Head of caudate nucleus (tissue), 42 donors: ENCODE measurements around the gene THSD4.

Experiments
- DNase-seq, 42 donors: peaks; one replicate each; pipeline versions ENCODE4 v3.0.0 to v3.0.0-alpha.2; 2020 to 2021; ENCODE audit warnings: mixed read lengths in 7 of 42
- intact Hi-C: fragments of 100-400 bp; cut with DNase I; formaldehyde crosslinking; loops from one replicate; pipeline ENCODE4 v1.15.0; 2022

The THSD4 gene

DNA sequence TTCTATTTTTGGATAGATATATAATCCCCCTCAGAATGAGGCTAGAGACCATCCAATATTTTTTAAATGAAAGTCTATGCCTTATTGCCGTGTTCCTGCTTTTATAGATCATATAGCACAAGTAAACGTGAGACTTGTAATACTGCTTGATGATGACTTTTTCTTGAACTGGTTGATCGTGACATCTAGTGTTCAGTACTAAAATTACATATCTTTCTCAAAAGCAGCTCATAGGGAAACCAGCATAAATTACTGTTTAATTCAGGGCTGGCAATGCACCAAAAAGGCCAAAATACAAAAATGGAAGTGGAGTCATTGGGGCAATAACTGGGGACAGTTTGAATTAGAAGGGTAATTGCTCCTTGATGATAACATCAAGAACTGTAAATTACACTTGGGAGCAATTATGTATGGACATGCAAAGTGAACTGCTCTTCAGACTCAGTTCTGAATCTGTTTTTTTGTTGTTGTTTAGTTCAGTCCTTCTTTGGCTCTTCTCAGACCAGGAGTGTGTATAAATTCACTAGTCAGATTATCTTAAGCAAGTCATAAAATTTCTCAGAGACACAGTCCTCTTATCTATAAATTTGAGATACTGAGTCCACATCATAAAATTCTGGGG is 325.3 kb downstream of the THSD4 start:
- intact Hi-C loops, result loop anchor here (10.0 kb wide), 3 partner anchors 294 to 714 kb away; partner anchors contain the start of gene THSD4
- no peak for DNase-seq

DNA sequence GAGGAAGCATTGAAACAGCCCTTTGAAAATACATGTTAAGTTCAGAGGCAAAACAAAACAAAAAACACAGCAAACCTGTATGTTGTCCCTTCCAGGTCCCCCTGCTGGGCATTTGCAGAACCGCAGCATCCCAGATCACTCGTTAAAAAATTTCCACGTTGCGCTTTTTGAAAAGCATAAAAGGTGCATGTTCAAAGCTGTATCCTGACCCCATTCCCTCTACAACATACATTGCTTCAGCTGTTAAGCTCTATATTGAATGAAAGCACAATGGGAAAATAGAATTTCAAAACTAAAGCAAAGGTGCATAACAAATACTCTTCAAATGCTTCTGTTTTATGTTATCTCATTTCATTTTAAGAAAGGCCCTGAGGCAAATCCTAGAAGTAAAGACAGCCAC is 328.3 kb downstream of the THSD4 start:
- intact Hi-C loops, result loop anchor here (10.0 kb wide), 3 partner anchors 291 to 711 kb away; partner anchors contain the start of gene THSD4

GRCh38 chr15:71444032-71444810 is 328.9 kb downstream of the THSD4 start:
- intact Hi-C loops, result loop anchor here (10.0 kb wide), 3 partner anchors 291 to 711 kb away; partner anchors contain the start of gene THSD4
- DNase-seq, result peak in 4 of 42 donors; percentile 19 to 32 (median 28)

More for the DNA sequence above, 328.3 kb downstream of the THSD4 start:
- DNase-seq, result peak in 33 of 42 donors; percentile 22 to 83 (median 53)

DNA sequence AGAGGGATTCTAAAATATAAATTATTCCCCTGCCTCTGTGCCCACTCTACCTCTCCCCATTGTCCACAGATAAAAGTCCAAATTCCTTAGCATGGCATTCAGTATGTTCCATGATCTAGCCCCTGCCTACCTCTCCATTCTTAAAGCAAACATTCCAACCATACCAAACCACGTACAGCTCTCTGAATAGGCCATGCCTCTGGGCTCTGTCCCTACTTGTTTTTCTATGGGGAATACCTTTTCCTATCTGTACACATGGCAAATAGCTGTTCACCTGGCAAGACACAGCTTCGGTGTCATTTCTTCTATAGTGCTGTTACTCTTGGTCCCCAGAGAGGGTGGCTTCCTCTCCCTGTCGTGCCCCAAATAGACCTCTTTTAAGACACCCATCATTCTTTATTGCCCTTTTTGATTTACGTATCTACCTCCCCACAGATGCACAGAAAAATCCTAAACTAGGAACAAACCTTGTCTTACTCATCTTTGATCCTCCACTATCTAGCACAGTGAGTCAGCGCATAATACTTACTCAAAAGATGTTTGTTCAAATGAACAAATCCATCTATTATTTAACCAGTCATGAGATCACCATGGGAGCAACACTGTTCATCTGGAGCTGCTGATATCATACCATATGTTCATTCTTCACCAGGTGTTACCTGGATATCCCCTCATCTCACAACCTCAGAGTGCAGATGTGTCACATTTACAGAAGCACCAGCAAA is 329.8 kb downstream of the THSD4 start:
- DNase-seq, result peak in 5 of 42 donors; percentile 4 to 33 (median 19)
- intact Hi-C loops, result loop anchor here (10.0 kb wide), 3 partner anchors 290 to 710 kb away; partner anchors contain the start of gene THSD4

- intact Hi-C loops, result loop anchor here (10.0 kb wide), 3 partner anchors 287 to 707 kb away; partner anchors contain the start of gene THSD4
- DNase-seq, result no peak
These were observed 332.3 kb downstream of the THSD4 start for GRCh38 chr15:71447328-71448250.

GRCh38 chr15:71448688-71449114 is 333.4 kb downstream of the THSD4 start:
- DNase-seq, result peak in 27 of 42 donors; percentile 13 to 80 (median 55)
- intact Hi-C loops, result loop anchor here (10.0 kb wide), 3 partner anchors 286 to 706 kb away; partner anchors contain the start of gene THSD4

- no peak for DNase-seq
- intact Hi-C loops, result loop anchor here (10.0 kb wide), 3 partner anchors 285 to 705 kb away; partner anchors contain the start of gene THSD4
These were observed 334.1 kb downstream of the THSD4 start for GRCh38 chr15:71449363-71449762.

GRCh38 chr15:71449956-71450355 is 334.7 kb downstream of the THSD4 start:
- intact Hi-C loops, result loop anchor here (5.0 to 10.0 kb wide), 4 partner anchors 202 to 705 kb away; partner anchors contain the start of gene THSD4
- no peak for DNase-seq

GRCh38 chr15:71451130-71451529 is 335.9 kb downstream of the THSD4 start:
- intact Hi-C loops, result loop anchor here (5.0 kb wide), 1 partner anchor 201 kb away; no protein-coding TSS in a partner anchor
- no peak for DNase-seq

- intact Hi-C loops, result loop anchor here (5.0 kb wide), 1 partner anchor 199 kb away; no protein-coding TSS in a partner anchor
- peak in 1 of 42 donors; percentile 16 for DNase-seq
These were observed 337.6 kb downstream of the THSD4 start for GRCh38 chr15:71452893-71453292.

- intact Hi-C loops, result loop anchor here (5.0 kb wide), 1 partner anchor 198 kb away; no protein-coding TSS in a partner anchor
- DNase-seq, result peak in 1 of 42 donors; percentile 10
These were observed 339.3 kb downstream of the THSD4 start for GRCh38 chr15:71454462-71454996.

GRCh38 chr15:71455107-71455506 is 339.8 kb downstream of the THSD4 start:
- intact Hi-C loops, result no loop called here
- DNase-seq, result peak in 1 of 42 donors; percentile 20

DNA sequence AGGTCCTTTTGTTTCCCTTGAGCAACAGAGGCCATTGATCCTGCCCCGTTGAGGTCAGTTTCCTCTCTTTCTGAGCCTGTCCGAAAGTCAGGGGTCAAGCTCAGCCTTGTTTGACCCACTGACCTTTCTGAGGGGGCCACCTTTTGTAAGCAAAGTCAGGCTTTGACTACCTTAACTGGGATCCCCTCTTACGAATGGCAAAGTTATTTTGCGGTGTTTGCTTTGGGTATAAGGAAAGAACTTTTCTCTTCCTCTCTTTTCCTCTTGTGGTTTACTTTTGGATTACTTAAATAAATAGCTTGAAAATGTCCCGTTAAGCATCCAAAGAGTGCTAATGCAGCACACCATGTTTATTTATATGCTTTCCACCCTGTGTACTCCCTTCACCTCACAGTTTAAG is 340.6 kb downstream of the THSD4 start:
- DNase-seq, result peak in 1 of 42 donors; percentile 16
- intact Hi-C loops, result no loop called here

- intact Hi-C loops, result no loop called here
These were observed 341.1 kb downstream of the THSD4 start for GRCh38 chr15:71456362-71456761.

DNA sequence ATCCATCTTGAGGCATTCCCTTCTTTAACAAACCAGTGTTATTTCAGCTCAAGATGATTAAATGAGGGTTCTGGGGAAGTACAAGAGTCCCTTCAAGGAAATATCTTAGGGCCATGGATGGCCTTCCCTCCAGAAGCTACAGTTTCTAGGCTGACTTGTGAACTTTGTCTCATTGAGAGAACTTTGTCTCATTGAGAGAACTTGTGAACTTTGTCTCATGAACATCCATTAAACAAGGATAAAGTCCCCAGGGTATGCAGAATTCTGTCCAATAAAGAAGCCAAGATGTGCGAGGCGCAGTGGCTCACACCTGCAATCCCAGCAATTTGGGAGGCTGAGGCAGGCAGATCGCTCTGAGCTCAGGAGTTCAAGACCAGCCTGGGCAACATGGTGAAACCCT is 341.5 kb downstream of the THSD4 start:
- intact Hi-C loops, result no loop called here
- no peak for DNase-seq

More at GRCh38 chr15:71456362-71456761, 341.1 kb downstream of the THSD4 start:
- DNase-seq, result no peak

DNA sequence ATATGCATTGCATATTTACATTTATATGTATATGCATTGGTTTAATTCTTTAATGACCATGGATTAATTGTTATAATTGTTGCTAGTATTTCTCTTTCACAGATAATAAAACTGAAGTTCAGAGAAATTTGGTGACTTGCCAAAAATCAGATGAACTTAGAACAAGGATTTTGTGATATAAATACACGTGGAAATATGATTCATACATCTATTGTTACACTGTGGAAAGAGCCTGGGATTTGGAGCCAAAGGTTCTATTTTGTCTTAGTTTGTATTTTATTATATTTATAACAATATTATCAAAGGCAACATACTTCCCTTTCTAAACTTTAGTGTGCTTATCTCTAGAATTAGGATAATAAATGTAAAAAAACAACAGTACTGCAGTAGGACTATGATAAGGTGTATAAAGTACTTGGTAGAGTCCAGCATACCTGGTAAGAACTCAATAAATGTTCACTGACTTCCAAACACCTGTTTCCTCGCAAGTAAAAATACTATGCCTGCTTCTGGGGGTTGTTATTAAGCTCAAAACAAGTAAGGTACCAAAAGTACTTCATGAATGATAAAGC is 342.9 kb downstream of the THSD4 start:
- intact Hi-C loops, result no loop called here
- no peak for DNase-seq

DNA sequence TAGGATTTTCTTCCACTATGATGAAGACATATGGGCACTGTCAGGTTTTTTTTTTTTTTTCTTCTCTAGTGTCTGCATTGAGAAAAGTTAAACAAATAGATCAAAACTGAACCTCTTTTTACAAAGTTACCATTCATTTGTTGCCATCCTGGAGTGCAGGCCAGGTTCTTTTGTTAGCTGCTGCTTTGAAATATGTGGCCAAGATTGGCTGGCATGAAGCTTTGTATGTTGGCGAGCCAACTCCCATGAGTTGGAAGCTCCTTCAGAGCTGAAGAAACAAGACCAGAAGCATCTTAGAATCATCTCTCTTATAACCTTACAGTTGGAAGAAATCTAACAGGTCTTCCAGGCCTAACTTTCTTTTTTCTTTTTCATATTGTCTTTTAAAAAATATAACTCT is 346.5 kb downstream of the THSD4 start:
- intact Hi-C loops, result no loop called here
- peak in 8 of 42 donors; percentile 15 to 54 (median 24) for DNase-seq
